CD4-positive, alpha-beta T cell treated with Interleukin-15 for 1 hour (primary cell): Measurements from ENCODE around the gene CFAP43.
"Not testable (repeated sequence)": the region's sequence is repeated elsewhere in the genome, so short reads cannot be mapped to it uniquely, and the experiment has no call there.

Experiments used
- DNase-seq: peaks from one replicate; pipeline ENCODE4 v3.0.0-alpha.2; 2020

The CFAP43 gene

DNA sequence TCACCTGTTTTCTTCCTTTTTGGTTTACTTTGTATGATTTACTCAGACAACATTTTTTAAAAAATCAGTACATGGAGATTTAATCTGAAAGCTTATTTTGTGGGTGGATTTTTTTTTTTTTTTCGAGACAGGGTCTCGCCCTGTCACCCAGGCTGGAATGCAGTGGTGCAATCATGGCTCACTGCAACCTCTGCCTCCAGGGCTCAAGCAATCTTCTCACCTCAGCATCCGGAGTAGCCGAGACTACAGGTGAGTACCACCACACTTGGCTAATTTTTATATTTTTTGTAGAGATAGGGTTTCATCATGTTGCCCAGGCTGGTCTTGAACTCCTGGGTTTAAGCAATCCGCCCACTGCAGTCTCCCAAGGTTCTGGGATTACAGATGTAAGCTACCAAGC, 25.1 kb upstream of the CFAP43 start:
- DNase-seq: no peak

DNA sequence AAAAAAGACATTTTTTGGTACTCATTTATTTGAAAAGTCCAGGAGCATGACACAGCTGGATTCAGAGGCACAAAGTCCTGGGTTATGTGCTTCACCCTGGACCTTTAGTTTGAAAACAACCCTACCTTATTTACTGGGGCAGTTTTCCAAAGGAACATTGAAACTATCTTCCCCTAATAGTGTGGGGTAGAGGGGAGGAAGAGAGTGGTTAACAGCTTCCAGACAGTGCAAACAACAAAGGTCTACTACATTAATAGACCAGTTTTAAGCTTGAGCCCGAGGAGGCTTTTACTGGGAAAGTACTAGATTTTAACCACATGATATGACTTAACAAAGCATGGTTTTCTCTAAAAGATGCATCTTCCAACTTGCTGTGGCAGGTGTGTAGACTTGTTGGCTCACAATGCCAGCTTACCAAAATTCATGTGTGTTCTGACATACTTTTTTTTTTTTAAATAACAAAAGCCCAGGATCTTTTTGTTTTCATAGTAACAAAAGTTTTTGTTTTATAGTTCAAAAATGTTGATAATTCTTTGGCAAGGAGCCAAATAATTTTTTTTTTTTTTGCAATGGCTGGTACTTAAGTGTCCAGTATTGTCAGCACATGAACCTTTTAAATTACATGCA, 24.3 kb upstream of the CFAP43 start:
- no peak for DNase-seq

DNA sequence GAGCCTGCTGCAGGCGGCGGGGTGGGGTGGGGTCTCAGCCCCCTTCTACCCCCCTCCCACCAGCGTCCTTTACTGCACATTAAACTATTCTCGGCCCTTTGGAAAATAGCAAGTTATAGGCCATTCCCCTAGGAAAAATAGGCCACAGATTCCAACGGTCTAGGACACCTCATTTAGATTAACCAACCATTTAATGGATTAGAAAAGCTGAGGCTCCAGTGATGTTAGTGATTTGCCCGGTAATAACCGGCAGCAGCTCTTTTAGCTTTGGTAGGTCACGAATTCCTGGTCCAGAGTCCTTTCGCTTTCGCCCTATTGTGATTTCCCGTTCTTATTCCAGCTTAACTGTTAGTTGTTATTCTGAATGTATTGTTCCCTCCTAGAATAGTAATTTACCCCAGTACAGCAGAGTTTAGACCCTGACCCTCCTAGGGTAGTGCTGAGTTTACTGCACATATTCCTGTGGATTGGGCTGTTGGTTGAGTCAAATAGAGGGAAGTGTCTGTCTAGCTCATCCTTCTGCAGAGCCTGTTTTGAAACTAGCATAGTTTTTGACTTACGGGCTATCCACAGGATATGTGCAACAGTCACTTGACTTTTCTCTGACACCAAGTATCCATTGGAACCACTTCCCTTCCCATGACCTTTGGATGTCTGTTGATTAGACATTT, 23.3 kb upstream of the CFAP43 start:
- no peak for DNase-seq

DNA sequence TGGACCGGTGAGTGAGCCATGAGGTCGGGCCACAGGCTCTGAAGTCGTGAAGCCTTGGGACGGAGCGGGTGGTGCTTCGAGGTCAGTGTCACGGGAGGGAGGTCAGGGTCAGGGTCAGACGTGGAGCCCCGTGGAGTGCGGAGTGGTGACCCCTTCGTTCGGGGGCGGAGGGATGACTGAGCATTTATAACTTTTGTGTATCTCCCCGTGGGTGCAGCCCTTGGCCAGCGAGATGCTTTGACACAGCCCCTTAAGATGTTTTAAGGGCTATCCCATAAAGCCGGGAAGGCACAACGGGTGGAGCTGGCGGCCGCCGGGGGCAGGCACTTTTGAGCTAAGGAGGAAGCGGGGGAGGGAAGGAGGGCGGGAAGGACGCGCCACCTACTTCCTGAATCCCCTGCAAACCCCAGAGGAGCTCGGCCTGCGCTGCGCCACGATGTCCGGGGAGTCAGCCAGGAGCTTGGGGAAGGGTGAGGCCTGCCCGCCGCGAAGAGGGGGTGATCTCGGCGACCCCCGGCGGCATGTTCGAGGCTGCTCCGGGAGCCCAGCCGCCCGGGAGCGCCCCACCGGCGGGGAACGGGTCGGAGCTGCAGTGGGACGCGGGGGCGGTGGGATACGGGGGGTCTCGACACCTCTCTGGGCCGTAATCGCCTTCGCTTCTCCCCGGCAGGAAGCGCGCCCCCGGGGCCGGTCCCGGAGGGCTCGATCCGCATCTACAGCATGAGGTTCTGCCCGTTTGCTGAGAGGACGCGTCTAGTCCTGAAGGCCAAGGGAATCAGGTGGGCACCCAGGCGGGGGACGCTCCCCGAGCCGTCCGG, 22.5 kb upstream of the CFAP43 start, which contains the start of gene GSTO1:
GSTO1 (plus strand) TSS at position 400 of the 818 bp plus-strand sequence; CDS start at position 437, 37 bp downstream.
- DNase-seq: peak; percentile 75

DNA sequence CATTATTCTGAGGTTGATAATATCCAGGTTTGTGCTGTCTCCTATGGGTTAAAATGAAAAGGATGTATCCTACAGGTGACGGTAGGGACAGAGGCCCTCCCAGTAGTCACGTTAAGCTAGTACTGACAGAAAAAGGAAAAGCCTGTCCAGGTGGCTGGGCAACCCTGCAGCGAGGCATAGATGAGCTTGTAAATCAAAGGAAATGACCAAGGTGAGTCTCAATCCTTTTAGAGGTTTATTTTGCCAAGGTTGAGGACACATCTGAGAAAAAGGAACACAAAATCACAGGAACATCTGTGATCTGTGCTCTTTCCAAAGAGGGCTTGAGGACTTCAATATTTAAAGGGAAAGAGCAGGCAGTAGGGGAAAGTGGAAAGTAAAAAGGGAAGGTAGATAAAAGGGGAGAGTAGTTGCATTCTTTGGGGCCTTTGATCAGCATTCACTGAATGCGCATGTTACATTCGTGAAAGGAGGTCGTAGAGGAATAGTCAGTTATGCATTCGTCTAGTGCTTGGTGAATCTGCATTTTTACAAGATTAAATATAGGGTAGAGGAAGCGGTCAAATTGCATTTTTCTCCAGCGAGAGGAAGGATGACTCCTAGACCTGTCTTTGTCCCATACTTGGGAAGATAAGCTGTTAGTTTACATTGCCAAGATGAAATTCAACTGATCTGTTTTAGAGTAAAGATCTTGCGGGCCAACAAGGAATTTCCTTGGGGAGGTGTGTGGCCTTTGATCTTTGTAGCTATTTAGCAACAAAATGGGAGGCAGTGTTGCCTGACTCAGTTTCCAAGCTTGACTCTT, 21.6 kb upstream of the CFAP43 start:
- no peak for DNase-seq

DNA sequence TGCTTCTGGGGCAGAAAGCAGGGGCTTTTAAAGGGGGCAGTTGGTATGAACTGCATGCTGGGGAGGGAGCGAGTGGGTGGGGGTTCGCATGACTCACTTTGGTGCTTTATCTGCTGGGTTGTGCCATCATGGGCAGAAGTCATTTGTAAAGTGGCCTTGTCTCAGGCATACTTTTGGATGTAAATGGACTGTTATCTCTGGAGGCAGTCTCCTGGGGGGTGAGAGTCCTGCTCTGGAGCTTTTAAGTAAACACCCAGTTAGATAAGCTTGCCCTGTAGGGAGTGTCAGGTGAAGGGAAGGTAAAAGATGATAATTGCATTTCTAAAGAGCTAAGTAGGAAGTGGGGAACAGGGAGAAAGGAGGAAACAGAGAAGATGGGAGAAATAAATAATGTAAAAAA, 20.9 kb upstream of the CFAP43 start:
- DNase-seq: no peak

DNA sequence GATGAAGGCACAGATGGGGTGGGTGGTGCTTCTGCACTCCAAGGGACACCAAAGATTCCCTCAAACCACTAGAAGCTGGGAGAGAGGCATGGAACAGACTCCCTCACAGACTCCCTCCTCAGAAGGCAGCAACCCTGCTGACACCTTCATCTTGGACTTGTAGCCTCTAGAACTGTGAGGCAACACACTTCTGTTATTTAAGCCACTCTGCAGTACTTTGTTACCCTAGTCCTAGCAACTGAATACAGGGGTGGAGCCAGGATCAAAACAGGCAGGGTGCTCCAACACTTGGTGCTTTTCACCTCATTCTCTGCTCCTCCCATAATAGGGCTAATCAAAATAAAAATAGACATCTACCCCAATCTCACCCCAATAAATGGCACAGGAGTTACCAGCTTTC, 20.2 kb upstream of the CFAP43 start:
- no peak for DNase-seq

DNA sequence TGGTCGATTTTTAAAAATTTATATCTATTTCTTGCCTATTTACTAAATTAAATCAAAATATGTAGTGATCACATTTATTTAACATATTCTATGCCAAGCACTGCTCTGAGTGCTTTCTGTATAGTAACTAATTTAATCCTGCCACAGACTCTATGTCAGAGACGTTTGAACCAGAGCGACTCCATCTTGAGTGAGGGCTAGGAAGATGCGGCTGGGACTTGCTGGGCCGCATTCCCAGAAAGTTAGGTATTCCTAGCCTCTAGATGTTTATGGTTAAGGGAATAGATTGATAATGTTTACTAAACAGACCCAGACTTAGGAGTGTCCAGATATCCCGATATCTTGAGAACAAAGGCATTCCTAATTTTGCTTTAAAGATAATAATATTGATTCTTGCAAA, 19.3 kb upstream of the CFAP43 start:
- no peak for DNase-seq

DNA sequence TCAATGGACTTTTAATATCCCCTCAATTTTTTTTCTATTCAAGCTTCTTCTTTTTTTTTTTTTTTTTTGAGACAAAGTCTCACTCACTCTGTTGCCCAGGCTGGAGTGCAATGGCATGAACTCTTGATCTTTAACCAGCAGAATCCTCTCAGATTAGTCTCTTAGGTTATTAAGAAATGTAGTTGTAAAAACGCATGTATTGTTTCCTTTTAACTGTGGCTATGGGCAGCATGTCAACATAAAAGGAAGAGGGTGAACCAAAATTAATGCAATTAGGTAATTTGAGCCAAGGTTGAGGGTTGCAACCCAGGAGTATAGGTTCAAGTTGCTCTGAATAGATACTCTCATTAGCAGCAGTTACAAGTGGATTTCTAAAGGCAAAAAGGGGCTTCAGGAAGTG, 18.2 kb upstream of the CFAP43 start:
- DNase-seq: no peak

DNA sequence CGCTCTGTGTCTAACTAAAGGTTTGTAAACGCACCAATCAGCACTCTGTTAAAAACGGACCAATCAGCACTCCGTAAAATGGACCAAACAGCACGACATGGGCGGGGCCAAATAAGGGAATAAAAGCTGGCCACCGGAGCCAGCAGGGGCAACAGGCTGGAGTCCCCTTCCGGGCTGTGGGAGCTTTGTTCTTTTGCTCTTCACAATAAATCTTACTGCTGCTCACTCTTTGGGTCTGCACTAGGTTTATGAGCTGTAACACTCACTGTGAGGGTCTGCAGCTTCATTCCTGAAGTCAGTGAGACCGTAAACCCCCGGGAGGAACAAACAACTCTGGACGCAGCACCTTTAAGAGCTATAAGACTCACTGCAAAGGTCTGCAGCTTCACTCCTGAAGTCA, 16.8 kb upstream of the CFAP43 start:
- not testable (repeated sequence) for DNase-seq

DNA sequence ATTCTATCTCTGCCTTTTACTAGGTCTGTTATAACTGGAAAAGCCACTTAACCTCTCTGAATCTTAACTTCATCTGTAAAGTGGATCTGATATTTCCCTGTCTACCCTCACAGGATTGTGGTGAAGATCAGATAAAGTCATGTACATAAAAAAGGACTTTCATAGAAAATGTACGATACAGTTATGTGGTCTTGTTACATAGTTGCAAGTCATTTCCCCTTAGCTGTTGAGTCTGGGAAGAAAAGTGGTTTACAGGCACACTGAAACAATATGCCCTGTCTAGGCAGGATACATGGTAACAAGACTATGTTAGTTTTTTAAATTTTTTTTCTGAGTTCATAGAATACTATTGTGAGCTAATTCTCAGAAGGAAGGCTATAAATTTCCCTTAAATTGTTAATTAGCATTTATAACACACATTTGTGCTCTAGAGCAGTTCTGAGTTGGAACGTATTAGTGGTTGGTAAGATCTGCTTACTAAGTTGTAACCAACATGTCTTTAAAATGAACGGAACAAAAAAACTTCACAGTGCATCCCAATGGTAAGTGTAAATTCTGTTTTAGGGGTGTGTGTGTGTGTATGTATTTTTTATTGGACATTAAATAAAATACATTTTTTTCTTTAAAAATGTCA, 15.5 kb upstream of the CFAP43 start:
- no peak for DNase-seq

DNA sequence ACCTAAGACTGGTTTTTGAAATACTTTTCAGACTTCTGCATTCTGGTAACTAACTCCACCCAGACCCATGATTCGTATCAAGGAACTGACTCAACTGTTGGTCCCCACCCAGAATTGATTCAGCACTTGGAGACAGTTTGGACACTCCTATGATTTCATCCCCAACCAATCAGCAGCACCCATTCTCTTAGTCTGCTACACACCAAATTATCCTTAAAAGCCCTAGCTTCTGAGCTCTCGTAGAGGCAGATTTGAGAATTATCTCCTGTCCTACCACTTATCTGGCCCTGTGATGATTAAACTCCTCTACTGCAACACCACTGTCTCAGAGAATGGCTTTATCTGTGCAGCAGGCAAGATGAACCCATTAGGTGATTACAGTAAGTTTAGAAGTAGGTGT, 14.8 kb upstream of the CFAP43 start:
- peak; percentile 75 for DNase-seq

DNA sequence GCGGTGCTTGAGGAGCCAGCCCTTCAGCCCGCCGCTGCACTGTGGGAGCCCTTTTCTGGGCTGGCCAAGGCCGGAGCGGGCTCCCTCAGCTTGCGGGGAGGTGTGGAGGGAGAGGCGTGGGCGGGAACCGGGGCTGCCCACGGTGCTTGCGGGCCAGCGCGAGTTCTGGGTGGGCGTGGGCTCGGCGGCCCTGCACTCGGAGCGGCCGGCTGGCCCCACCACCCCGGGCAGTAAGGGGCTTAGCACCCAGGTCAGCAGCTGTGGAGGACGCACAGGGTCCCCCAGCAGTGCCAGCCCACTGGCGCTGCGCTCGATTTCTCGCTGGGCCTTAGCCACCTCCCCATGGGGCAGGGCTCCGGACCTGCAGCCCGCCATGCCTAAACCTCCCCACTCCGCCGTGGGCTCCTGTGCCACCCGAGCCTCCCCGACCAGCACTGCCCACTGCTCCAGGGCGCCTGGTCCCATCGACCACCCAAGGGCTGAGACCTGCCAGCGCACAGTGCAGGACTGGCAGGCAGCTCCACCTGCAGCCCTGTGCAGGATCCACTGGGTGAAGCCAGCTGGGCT, 13.0 kb upstream of the CFAP43 start:
- DNase-seq: no peak

DNA sequence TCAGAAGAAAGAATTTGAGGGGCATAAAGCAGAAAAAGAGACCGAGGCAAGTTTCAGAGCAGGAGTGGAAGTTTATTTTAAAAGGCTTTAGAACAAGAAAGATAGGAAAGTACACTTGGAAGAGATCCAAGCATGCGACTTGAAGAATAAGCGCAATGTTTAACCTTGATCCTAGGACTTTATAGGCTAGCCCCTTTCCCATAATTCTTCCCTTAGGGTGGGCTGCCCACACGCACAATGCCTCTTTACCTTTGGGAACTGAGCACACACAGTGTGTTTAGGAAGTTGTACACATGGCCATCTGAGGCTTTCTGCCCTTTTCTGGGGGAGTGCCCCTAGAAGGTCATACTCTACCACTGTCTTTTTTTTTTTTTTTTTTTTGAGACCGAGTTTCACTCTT, 11.3 kb upstream of the CFAP43 start:
- no peak for DNase-seq

DNA sequence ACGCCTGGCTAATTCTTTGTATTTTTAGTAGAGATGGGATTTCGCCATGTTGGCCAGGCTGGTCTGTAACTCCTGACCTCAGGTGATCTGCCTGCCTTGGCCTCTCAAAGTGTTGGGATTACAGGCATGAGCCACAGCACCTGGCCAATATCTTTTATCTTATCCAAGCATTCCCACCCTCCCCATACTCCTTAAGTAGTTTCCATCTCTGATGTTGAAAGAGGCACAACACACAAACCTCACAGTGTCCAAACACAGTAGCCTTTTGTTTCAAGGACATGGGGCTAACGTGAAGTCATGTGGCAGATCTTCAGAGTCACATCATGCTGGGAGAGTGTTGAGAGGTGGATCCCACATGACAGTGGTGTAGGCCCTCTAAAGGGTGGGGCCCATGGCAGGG, 10.8 kb upstream of the CFAP43 start:
- not testable (repeated sequence) for DNase-seq

DNA sequence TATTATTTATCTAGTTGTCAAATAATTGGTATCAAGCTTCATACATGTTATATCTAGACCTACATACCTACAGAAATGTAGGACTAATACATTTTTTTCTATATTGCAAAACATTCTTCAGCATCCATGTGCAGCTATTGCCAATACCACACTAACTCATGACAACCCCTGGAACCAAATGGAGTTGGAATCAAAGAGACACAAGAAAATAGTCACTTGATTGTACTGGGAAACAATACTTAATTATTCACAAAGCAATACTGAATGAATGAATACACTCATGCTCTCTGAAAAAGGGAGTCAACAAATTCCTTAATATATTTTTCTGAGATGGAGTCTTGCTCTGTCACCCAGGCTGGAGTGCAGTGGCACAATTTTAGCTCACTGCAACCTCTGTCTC, 10.4 kb upstream of the CFAP43 start:
- DNase-seq: no peak

DNA sequence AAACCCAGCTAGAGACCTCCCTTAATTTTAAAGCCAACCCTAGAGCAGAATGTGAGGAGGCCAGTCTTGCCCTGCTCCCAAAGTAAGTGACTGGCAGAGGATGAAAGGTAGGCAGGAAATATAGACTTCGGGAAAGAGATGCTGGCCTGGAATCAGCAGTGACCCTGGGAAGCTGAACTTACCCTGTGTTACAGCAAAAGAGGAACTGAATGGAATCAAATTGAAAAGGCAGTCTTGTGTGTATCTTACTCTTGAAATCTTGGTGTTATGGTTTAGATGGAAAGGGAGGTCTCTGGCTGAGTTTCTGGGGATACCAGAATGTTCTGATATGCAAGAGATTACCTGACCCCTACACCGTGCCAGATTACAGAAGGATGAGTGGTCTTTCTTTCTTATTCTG, 7.9 kb upstream of the CFAP43 start:
- DNase-seq: no peak

DNA sequence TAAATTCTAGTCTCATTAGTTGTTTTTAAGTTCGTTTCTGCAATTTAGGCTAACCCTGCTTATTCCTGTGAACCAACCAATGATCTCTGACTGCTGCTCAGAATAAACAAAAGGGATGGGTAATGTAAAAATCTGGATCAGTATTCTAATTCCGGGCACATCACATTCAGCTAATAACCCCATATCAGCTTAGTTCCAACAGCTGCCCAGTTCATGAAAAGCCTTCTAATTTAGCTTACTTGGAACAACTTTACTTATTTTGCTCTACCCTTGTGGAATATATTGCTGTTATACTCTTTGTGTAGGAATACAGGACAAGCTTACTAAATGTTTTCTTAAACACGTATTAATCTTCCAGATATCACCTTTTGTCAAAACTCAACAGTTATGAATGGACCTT, 3.6 kb upstream of the CFAP43 start:
- DNase-seq: no peak

DNA sequence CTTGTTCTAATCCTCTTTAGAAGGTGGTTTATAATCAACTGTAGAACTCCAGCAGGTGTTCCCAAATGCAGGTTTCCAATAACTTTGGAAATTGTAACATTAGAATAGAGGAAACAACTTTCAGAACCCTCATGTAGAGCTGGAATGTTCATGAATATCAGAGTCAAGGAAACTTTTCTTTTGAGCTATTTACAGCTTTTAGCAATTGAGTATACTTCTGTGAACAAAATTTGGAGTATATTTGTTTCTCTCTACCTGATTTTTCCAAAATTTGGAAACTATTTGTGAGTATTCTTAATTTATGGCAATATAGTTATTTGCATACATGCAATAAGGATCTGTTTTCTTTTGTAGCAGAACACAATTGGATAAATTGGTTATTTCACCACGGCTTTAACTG, 2.8 kb upstream of the CFAP43 start:
- DNase-seq: no peak

DNA sequence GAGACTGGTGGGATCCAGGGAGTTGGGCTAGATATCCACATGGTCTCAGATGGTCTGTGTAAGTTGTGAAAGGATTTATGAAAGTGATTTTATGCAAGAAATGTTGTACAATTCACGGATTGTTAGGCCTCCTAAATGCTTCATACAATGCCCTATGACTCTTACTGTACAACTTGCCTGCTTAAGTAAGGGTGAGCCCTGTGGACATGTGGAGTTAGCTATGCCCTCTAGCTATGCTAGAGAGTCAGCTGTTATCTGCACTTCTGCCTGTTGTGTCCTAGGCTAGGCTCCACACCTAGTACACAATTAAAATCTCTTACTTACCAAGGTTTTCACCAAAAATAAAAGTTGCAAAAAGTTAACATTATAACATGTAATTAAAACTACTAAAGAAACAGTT, 1.7 kb upstream of the CFAP43 start:
- DNase-seq: no peak

DNA sequence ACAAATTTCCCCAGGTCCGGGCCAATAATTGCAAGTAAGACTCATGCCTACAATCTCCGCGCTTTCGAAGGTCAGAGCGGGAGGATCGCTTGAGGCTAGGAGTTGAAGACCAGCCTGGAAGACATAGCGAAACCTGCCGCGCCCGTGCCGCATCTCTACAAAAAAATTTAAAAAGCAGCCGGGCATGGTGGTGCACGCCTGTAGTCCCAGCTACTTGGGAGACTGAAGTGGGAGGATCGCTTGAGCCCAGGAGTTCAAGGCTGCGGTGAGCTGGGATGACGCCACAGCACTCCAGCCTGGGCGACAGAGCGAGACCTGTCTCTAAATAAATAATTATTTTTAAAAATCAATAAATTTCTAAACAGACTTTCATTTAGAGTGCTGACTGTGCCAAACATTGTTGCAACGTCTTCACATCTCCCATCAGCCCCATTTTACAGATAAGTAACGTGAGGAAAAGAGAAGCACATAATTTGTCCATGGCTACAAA, 494 bp upstream of the CFAP43 start:
- DNase-seq: no peak

DNA sequence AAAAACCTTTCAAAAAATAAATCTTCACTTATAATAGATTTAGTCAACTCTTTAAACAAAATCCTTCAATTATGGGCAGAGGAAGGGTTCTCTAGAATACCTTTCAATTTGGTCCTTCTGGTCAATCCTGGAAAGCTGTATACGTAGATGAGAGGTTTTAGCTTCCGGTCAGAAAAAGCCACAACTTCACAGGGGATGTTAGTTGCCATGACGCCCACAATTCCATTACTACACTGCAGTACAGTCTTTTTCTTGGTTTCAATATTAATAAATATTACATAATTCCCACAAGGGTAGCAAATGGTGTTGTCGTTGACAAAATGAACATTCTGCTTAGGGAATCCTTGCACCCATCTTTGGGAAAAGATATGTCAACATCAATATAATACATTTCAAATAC, 1.7 kb downstream of the CFAP43 start:
- DNase-seq: no peak
